GM21360 (cell line): ENCODE data around the gene LTBP1.

Experiments
- ATAC-seq: cut with Tn5 transposase; IDR thresholded peaks from one replicate; pipeline ENCODE4 v1.9.1; 2021; ENCODE audit warnings: mild to moderate bottlenecking, moderate library complexity; ENCODE audit not compliant: unreplicated experiment

The LTBP1 gene

DNA sequence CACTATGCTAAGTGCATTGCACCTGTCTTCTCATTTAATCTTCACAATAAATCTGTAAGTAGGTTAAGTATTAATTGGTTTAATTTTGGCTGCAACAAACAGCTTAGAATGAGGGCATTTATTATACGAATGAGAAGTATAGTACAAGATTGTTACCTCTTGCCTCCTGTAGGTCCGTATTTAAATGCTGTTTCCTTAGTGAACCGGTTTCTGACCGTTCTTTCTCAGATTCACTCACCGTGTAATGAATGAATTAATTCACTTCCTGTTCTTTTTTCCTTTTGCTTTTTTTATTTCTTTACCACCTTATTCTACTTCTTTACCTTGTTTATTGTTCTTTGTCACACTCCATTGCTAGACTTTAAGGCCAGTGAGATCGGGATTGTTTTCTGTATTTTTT is 375.9 kb downstream of the LTBP1 start:
- ATAC-seq = no peak

DNA sequence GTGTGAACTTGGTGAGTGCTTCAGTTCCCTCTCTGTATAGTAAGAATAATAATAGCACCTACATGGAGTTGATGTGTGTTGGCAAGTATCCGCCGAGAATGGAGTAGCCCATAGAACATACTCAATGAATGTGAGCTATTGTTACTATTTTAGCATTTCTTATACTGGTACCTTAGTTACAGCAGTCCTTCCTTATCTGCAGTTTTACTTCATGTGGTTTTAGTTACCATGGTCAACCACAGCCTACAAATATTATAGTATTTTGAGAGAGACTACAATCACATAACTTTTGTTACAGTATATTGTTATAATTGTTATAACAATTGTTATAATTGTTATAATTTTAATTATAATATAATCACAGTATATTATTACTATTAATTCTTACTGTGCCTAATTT is 377.2 kb downstream of the LTBP1 start:
- no peak for ATAC-seq

DNA sequence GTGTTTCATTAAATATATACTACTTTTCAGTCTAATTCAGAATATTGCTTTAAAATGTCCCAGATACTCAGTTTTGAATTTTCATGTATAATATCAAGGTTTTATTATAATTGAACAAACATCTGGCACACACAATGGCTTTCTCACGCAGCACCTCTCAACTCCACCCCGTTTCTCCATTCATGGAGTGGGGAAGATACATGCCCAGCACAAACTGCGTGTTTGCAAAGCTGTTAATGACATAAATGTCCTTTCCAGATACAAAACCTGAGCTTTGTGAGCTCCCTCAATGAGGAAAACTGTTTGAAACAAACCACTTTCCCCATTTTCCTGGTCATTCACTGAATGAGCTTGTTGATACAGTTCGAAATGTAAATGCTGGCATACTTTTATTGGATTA is 379.3 kb downstream of the LTBP1 start:
- no peak for ATAC-seq

DNA sequence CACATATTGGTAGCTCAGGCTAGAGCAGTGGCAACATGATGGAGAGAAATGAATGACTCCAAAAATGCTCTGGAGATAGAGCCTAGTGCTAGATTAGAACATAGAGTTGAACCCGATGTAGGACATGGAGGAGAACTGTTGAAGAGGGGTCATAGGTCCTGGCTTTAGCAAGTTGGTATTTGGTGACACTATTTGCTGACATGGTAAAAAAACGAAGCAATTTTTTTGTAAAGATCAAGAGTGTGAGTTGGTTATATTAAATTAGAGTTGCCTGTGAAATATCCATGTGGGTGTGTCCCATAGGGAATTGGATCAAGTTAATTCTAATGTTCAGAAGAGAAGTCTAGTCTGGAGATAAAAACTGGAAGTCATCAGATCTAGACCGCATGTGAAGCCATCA is 386.7 kb downstream of the LTBP1 start:
- no peak for ATAC-seq

DNA sequence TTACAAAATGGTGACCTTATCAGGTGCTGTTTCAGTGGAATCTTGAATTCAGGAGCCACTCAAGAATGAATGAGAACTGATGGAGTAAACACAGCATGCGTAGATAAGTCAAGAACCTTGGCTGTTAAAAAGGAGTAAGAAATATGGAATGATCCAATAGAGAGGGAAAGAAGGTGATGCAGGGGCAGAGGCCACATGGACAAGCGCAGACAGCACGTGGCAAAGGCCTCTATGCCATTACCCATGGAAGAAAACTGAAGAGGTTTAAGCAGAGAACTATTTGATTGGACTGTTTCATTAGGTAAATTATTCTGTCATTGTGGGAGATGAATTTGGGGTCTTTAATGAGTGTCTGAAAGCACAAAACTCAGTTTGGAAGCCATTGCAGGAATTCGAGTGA is 387.3 kb downstream of the LTBP1 start:
- no peak for ATAC-seq

DNA sequence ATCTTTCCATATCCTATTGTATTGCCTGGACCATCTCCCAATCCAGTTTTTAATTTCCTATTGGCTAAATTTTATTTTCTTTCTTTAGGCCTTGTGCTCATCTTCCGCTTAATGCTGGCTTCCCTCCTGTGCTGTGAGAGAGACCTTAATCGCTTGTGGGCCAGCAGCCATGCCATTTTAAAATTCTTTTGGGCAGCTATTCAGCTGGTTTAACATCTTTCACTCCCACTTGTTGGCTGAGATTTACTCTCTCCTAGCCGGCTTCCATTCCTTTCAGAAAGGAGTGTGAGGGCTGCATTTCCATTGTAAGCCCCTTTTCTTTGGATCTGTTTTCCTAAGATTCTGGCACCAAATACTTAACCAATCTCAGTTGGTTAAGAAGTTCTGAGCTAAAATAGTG is 388.8 kb downstream of the LTBP1 start:
- ATAC-seq = no peak

DNA sequence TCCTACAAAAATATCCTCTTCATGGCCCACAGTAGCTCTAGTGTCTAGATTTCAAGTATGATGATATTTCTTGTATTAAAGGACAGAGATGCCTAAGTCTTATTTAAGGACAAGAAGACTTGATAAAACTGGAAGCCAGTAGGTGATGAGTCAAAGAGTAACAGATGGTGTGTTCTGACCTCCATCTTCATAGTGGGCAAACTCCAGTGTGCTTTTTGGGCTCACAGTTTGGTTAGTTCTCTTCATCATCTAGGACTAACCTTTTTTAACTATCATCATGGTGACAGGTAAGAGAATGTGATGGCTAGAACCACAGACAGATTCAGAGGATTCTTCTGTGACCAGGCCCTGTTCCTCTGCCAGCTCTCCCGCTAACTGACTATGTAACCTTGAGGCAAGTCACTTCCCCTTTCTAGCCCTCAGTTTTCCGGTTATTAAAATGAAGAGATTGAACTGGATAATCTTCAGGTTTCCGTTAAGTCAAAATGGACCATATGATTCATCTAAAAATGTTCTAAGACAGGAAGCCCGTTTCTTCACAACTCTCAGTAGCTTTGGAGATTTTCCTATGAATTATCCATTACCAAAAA is 389.4 kb downstream of the LTBP1 start:
- peak; percentile 67 for ATAC-seq

DNA sequence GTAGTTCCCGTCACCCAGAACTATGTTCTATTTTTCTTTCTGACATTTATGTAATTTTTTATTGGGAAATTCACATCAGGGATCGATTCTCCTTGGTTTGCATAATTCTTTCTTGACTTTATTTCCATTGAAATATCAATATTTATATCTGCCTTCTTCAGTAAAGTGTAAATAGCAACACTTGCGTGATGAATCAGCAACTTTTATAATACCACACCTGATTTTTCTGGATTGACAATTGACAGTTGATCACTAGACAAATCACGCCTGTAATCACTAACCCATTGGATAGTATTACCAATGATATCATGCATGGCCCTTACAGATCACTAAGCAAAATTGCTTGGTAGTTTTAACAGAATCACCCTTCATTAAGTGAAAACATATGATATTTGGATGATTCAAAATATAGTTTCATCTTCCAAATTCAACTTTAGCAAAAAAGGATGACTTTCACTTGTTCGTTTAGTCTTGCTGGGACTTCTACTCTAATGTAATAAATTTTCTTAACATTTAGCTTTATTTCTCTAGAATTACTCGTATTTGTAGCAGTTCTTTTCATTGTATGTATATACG is 390.7 kb downstream of the LTBP1 start:
- ATAC-seq = no peak

DNA sequence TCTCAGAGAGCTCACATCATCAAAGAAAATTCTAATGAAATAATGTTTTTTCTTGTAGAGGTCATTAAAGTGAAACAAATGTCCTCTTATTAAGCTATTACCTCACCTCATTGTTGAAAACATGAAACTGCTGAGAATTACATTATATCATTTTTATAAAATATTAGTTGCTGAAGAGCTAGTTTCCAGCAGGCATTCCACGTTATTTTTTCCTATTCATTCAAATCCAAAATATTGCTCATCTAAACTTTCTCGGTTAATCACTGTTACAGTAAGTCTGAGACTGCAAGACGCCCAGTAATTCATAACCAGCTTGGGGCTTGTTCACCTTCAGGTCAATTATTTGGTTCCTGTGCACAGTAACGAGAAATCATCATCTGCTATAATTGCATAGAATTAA is 391.2 kb downstream of the LTBP1 start:
- ATAC-seq = no peak

DNA sequence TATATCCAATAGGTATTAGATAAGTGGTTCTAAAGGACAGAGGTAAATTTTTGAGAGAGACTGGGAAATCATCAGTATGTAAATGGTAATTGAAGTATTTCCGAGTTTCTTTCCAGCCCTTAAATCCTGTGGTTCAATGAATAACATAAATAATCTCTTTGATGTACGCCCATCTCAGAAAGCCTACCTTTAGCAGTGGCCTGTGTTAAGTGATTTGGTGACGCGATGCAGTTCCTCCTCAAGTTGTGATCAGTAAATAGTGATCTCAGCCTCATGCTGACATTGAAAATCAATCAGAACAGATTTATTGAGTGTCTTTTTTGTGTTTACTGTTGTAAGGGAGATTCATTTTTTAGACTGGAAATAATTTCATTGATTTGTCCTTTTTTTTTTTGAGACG is 392.5 kb downstream of the LTBP1 start:
- no peak for ATAC-seq

DNA sequence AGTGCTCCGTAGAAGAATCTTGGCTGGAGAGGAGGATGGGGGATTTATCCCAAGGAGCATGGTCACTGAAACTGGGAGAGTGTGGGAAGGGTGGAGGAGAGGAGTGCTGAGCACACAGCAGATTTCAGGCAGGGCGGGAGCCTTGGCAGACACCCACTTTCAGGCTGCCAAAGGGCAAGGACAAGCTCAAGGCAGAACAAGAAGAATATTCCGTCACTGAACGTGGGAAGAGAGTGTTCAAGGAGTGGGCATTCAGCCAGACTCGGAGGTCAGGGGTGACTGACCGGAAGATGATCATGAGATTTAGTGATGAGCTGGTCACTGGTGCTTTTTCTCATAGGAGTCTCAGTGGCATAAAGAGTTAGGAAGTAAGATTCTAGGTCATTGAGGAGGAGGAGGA is 393.5 kb downstream of the LTBP1 start:
- no peak for ATAC-seq

DNA sequence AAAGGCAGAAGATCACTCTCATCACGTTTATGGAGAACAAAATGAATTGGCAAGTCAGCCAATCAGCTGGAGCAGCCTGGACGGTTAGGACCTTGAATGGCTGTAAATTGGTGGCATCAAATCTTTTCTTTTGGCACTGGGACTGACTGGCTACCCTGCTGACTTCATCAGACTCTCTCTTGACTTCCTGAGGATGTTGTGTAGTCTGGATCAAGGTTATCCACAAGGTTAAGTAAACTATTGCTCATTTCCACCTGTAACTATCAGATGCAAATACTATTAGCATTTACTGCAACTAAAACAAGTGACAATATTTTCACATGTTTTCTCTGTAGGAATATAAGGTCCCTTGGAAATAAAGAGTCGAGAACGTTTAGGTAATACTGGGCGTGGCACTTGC is 395.4 kb downstream of the LTBP1 start:
- ATAC-seq = no peak

DNA sequence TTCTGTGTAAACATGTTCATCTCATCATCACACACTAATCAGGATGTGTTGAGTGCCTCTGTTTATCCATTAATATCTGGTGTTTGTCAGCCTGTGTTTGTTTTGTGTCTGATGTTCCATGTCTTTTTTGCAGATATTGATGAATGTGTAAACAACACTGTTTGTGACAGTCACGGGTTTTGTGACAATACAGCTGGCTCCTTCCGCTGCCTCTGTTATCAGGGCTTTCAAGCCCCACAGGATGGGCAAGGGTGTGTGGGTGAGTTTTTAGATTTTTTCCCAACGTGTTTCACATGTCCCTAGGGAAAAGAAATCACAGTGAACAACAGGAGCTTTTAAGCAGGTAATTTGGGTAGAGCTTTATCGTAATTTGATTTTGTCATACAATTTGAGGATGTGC is 396.0 kb downstream of the LTBP1 start:
- no peak for ATAC-seq

DNA sequence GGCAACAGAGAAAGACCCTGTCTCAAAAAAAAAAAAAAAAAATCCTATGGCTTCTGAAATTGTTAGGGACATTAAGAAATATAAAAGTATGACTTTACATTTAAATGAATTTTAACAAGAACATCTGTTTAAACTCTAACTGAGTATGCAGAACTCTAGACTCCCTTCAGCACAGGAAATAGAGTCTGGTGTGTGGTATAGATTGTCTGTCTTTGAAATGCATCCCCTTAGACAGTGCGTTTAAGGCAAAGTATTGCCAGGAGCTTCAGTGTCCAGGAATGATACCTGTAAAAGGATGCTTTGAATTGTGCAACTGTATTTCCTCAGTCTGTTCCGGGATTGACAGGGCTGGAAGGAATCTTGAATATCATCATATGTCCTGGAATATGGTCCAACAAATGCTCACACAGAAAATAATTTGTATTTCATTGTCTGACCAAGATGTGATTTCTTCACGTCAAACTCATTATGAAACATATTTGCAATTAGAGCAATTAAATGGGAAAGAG is 396.7 kb downstream of the LTBP1 start:
- ATAC-seq = no peak

DNA sequence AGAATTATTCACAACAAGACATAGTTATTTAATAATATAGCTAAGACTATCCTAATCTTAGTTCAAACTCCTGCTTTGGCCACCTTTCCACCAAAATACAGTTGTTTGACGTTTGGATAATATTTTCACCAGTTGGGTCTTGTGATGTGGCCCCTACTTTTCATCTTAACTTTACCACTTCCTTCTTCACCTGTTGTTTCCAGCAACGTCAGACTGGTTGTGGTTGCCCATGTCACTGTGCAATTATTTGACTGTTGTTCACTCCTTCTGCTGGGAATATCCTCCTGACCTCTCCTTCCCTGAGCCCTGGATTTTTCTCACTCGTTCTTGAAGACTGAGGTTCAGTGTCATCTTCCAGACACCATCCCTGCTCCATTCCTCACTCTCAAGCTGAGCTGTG is 397.5 kb downstream of the LTBP1 start:
- ATAC-seq = no peak

DNA sequence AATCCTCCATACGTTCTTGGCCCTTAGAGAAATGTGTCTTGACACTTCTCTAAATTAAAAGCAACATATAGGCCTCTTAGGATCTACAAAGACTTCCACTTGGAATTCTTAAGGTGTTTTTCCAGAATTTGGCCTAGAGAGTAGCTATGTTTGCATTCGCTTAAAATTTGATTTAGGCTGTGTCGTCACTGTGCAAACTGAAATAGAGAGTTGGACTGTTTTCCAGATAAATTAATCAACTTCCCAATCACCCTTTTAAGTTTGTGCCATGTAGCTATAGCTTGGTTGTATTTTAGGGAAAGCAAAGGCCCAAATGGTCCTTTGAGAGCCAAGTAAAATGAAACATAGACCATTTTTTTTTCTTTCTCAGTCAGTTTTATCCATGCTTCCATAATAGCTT is 401.1 kb downstream of the LTBP1 start:
- ATAC-seq = no peak

DNA sequence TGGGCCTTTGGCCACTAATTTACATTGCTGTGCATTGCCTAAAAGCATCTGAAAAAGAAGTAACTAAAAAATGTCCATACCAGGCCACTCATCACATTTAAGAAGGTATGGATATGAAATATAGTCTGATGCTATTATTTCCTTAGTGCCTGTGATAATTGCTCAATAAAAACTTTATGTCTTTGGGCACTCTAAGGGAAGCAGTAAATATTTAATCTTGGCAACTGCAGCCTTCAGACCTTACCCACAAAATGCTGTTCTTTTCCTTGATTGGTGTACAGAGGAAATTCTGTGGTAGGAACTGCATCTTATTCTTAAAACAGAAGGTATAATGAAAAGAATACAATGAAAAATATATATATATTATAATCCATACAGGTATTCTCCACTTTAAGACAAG is 403.9 kb downstream of the LTBP1 start:
- ATAC-seq = no peak

DNA sequence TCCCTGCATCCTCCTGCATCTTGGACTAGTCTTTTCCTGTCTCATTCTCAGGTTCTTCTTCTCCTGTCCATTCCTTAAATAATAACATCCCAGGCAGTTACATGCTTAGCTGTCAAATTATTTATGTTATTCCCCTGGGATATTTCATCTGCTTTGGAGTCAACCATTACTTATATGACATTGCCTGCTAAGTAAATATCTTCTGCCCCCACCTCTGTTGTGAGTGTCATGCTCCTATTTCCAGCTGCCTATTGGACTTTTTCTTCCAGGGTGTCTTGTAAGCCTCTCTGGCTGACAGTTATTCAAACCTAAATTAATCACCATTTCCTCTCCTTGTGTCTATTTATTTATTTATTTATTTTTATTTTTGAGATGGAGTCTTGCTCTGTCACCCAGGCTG is 405.0 kb downstream of the LTBP1 start:
- no peak for ATAC-seq

DNA sequence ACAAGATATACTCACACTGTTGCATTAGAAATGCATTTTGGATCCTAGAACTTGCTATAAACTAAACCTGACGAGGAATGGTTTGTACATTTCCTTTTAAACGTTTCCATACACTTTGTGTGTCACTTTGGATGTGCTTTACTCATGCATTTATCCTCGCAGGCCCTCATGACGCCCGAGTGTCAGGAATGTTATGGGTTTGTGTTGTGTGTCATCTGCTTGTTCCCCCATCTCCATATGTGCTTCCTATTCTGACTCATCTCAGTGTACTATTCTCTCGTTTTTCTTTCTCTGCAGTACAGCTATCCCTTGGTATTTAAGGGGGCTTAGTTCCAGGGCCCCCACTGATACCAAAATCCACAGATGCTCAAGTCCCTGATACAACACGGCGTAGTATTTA is 408.2 kb downstream of the LTBP1 start:
- ATAC-seq = no peak

DNA sequence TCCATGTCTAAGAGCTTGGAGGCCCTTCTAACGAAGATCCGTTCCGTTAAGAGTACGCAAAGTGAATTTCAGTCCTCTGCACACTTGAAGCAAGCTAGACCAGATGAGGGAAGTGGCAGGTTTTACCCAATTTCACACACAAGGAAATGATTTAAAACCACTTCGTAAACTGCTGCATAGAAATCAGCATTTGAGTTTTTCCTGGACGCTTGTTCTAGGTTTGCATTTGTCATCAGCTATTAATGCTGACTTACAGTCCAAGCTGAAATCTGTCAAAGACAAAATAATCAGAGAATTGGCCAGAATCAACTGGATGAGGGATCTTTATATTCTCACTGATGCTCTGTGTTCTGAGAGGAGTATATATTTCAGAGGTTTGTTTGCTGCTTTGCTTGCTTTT is 412.1 kb downstream of the LTBP1 start:
- ATAC-seq = no peak

DNA sequence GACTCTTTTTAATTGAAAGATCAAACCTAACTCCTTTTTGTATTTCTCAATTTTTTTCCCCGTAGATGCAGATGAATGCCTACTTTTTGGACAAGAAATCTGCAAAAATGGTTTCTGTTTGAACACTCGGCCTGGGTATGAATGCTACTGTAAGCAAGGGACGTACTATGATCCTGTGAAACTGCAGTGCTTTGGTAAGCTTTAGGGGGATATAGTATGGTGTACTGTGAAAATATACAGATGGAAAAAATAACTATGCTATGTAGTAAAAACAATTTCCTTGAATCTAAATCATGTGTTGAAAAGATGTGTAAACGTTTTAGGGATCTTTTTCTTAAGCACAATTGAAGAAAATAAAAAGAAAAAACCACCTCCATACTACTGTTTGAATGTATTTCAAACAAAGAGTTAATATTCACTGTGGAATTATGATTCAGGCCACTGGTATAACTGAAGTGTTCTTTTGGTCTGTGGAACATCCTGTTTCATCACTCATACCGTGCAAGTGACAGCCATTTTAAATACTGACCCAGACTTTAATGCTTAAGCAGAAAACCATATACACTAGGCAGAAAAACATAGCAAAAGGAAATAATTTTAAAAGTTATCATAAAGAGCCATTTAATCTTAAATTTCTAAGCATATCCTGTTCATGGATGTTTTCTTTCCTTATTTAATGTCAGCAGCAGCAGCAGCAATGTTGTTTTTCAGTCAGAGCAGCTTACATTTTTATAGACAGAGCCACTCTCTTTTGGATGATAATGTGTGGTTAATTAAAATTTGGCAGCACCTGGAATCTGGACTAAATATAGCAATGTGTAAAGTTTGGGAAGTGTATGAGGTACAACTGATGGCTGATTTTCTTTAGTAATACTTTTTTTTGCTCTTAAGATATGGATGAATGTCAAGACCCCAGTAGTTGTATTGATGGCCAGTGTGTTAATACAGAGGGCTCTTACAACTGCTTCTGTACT is 416.9 kb downstream of the LTBP1 start:
- ATAC-seq = no peak
